Nephron (organoid): Measurements from ENCODE around the gene C8A.

Experiments used
- H3K27ac Mint-ChIP-seq, 3 experiments: 2 replicates each; pipeline ENCODE4 v1.8.0; 2020; ENCODE audit warnings: mixed read lengths in 3 of 3, mild to moderate bottlenecking in 2 of 3, moderate library complexity in 1 of 3
- H3K27me3 Mint-ChIP-seq: 2 replicates; pipeline ENCODE4 v1.8.0; 2021; ENCODE audit warnings: low read depth, mild to moderate bottlenecking, moderate library complexity, mixed read lengths
- H3K36me3 Mint-ChIP-seq: 2 replicates; pipeline ENCODE4 v1.8.0; 2020; ENCODE audit warnings: low read depth, mixed read lengths
- H3K4me1 Mint-ChIP-seq: 2 replicates; pipeline ENCODE4 v1.8.0; 2020; ENCODE audit warnings: mixed read lengths
- H3K4me3 Mint-ChIP-seq, 3 experiments: 2 replicates each; pipeline ENCODE4 v1.8.0; 2020; ENCODE audit warnings: mild to moderate bottlenecking in 3 of 3, mixed read lengths in 3 of 3, moderate library complexity in 2 of 3
- H3K9me3 Mint-ChIP-seq: 2 replicates; pipeline ENCODE4 v1.8.0; 2020; ENCODE audit warnings: mixed read lengths
- TF ChIP-seq, protein P1 (sequence below), 3 experiments: fragments of 200-600 bp; sonication (generic); IDR thresholded peaks; one replicate each; pipeline ENCODE4 v1.5.0; 2021; ENCODE audit warnings: antibody characterized with exemption in 3 of 3; ENCODE audit not compliant: unreplicated experiment in 3 of 3

C8A gene

DNA sequence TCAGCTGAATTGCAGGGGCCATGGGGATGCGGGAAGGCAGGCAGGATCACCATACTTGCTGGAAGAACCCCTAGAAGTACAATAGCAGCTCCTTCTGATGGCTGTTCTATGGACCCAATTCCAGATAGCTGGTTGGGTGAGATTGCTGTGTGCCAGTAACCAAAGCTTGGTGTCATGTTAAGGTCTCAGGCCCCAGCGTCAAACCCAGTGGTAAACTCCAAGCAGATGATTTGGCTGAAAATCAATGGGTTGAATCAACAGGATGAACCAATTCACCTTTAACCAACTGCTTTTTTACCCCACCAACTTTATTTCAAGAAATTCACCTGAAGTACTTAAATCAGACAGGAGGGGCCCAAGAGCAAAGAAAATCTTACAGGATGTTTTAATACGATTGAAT lies 73.4 kb downstream of the C8A start:
- no peak overlapping the region for H3K4me3 Mint-ChIP-seq
- peaks cover 42% of the 10 kb centered on the region for H3K27me3 Mint-ChIP-seq
- peaks cover 11% of the 10 kb centered on the region for H3K9me3 Mint-ChIP-seq
- no peak overlapping the region for H3K27ac Mint-ChIP-seq
- TF ChIP-seq, protein P1, sequence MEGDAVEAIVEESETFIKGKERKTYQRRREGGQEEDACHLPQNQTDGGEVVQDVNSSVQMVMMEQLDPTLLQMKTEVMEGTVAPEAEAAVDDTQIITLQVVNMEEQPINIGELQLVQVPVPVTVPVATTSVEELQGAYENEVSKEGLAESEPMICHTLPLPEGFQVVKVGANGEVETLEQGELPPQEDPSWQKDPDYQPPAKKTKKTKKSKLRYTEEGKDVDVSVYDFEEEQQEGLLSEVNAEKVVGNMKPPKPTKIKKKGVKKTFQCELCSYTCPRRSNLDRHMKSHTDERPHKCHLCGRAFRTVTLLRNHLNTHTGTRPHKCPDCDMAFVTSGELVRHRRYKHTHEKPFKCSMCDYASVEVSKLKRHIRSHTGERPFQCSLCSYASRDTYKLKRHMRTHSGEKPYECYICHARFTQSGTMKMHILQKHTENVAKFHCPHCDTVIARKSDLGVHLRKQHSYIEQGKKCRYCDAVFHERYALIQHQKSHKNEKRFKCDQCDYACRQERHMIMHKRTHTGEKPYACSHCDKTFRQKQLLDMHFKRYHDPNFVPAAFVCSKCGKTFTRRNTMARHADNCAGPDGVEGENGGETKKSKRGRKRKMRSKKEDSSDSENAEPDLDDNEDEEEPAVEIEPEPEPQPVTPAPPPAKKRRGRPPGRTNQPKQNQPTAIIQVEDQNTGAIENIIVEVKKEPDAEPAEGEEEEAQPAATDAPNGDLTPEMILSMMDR (IDR thresholded peaks at IDR 0.05; ENCODE audit: unreplicated experiment in 3 of 3): no peak
- no peaks in the 10 kb centered on the region for H3K36me3 Mint-ChIP-seq
- peaks cover 22% of the 10 kb centered on the region for H3K4me1 Mint-ChIP-seq

DNA sequence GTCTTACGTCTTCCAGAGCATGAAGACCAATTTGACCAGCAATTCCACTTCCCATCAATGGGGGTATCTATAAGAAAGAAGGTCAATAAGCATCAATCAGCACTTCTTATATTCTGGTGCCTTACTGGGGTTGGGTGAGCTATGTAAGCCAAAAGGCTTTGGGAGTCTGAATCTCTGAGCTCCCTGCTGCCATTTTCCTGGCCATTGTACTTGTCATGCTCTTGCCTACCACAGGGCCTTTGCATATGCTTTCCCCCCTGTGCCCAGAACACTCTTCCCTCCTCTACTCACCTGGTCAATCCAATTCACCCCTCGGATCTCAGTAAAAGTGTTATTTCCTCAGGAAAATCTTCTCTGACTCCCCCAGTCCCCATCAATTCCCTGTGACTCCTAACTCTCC lies 74.9 kb downstream of the C8A start:
- Mint-ChIP-seq H3K4me1 (peaks cover 9% of the 10 kb centered on the region), H3K9me3 (peaks cover 11% of the 10 kb centered on the region), H3K27me3 (peaks cover 42% of the 10 kb centered on the region), H3K4me3 (no peak overlapping the region), H3K27ac (no peak overlapping the region), H3K36me3 (no peaks in the 10 kb centered on the region)
- TF ChIP-seq, protein P1 (IDR thresholded peaks at IDR 0.05; ENCODE audit: unreplicated experiment in 3 of 3): no peak

DNA sequence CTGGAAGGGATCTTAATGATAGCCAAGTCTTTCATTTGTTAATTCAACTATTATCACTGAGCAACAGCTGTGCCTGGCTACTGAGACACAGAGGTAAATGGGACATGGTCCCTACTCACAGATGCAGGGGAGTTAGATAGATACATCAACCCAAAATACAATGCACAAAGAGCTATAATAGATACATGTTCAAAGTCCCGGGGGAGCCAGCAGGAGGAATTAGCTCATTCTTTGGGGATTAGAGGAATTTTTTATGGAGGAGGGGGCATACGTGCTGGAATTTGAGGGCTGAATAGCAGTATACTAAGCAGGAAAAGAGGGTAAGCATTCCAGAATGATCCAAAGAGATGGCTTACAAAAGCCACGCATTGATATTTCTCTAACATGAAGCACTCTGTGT lies 76.6 kb downstream of the C8A start:
- no peak overlapping the region for H3K4me3 Mint-ChIP-seq
- peaks cover 11% of the 10 kb centered on the region for H3K9me3 Mint-ChIP-seq
- peaks cover 9% of the 10 kb centered on the region for H3K4me1 Mint-ChIP-seq
- no peaks in the 10 kb centered on the region for H3K36me3 Mint-ChIP-seq
- H3K27ac Mint-ChIP-seq: no peak overlapping the region
- TF ChIP-seq, protein P1 (IDR thresholded peaks at IDR 0.05; ENCODE audit: unreplicated experiment in 3 of 3): no peak
- peaks cover 51% of the 10 kb centered on the region for H3K27me3 Mint-ChIP-seq

DNA sequence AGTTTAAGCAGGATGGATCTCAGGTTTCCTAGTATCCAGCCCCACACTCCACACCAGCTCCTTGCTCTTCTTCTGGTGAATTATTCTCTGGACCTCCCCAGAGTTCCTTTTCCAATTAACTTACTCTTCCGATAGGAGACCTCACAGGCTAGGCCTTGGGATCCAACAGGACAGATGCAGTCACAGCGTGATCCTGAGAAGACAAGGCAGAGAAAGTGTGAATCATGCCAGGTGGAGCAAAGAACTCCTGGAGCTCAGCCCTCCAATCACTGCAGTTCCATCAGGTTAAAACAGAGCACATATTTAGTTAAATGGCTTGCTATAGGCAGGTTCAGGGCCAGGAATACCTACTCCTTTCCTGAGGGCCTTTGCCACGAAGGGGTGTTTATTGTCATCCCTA lies 77.1 kb downstream of the C8A start:
- H3K27ac Mint-ChIP-seq: no peak overlapping the region
- peaks cover 50% of the 10 kb centered on the region for H3K27me3 Mint-ChIP-seq
- no peak overlapping the region for H3K4me3 Mint-ChIP-seq
- H3K36me3 Mint-ChIP-seq: no peaks in the 10 kb centered on the region
- H3K4me1 Mint-ChIP-seq: peaks cover 9% of the 10 kb centered on the region
- TF ChIP-seq, protein P1 (IDR thresholded peaks at IDR 0.05; ENCODE audit: unreplicated experiment in 3 of 3): no peak
- peaks cover 11% of the 10 kb centered on the region for H3K9me3 Mint-ChIP-seq

DNA sequence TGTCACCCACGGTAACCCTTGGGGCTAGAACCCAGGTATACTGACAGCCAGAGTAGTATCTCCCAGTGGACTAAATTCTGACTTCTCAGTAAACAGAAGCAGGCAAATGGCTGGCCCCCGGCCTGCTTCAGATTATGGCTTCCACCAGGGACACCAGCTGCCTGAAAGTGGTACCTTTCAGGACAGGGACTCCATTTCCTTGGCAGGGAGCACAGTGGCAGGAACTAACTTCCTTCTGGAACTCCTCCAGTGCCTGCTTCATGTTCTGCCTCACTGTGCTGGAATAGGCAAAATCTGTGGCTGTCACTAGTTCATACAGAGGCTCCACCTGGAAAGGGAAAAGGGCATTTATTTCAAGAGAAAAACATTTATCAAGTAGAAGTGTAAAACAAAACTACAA lies 78.6 kb downstream of the C8A start:
- Mint-ChIP-seq H3K36me3 (no peaks in the 10 kb centered on the region), H3K4me1 (peaks cover 9% of the 10 kb centered on the region), H3K9me3 (peaks cover 9% of the 10 kb centered on the region), H3K27ac (no peak overlapping the region), H3K4me3 (no peak overlapping the region), H3K27me3 (peaks cover 46% of the 10 kb centered on the region)
- TF ChIP-seq, protein P1 (IDR thresholded peaks at IDR 0.05; ENCODE audit: unreplicated experiment in 3 of 3): no peak

DNA sequence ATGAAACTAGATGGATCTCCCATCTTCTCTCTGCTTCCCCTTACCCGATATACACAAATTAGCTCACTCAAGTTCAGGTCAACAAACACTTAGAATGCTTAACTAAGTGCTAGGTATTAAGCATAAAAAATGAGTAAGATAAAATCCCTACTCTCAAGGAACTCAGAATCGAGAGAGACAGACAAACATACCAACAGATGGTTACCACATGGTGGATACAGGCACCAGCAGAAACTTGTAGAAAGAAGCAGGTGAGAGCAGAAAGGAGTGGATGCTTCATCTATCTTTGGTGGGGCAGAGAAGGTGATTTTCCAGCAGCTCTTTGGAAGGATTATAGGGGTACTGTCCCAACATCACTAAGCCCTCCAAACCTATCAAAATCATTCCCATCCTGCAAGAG lies 79.0 kb downstream of the C8A start:
- H3K9me3 Mint-ChIP-seq: peaks cover 6% of the 10 kb centered on the region
- H3K36me3 Mint-ChIP-seq: no peaks in the 10 kb centered on the region
- TF ChIP-seq, protein P1 (IDR thresholded peaks at IDR 0.05; ENCODE audit: unreplicated experiment in 3 of 3): no peak
- H3K4me1 Mint-ChIP-seq: peaks cover 9% of the 10 kb centered on the region
- H3K4me3 Mint-ChIP-seq: no peak overlapping the region
- H3K27ac Mint-ChIP-seq: no peak overlapping the region
- H3K27me3 Mint-ChIP-seq: peaks cover 49% of the 10 kb centered on the region
